HepG2 (cell line): ENCODE measurements around the gene CAT. TPM values are rescaled to one million over a fixed set of nuclear protein-coding genes. Genes with fewer than 3 reads are reported as not detected.

Source experiments
- FOXA3 ChIP-seq: IDR thresholded peaks from 2 replicates; pipeline ENCODE4 v1.6.1; 2016; ENCODE audit warnings: missing genetic modification reagents, missing compliant biosample characterization
- MZF1 ChIP-seq: sonication (generic); formaldehyde crosslinking; IDR thresholded peaks from 2 replicates; pipeline ENCODE4 v1.8.1; 2023; ENCODE audit warnings: mild to moderate bottlenecking, missing genetic modification reagents, borderline replicate concordance
- RXRB ChIP-seq: IDR thresholded peaks from 2 replicates; pipeline ENCODE4 v1.6.1; 2016; ENCODE audit warnings: borderline replicate concordance, missing genetic modification reagents, missing compliant biosample characterization
- SP4 ChIP-seq: sonication (generic); formaldehyde crosslinking; IDR thresholded peaks from 2 replicates; pipeline ENCODE4 v1.8.1; 2023; ENCODE audit warnings: mild to moderate bottlenecking, missing genetic modification reagents
- ZBTB38 ChIP-seq: sonication (generic); formaldehyde crosslinking; IDR thresholded peaks from 2 replicates; pipeline ENCODE4 v1.5.1; 2020; ENCODE audit warnings: mild to moderate bottlenecking, missing genetic modification reagents
- polyA plus RNA-seq, 8 experiments: library from polyadenylated mRNA; depleted of rRNA in 3 of 8; stranded (reverse) in 7 of 8; unstranded in 1 of 8; fragments of >200 nt; fragmentation: Illumina TruSeq in 4 of 8; extraction: Trizol in 4 of 8; gene quantifications; 2 replicates each; pipeline versions ENCODE4 v1.2.1 to v1.2.3, GENCODE V29; 2011 to 2016; ENCODE audit warnings: low read depth in 4 of 8, missing spikeins in 1 of 8, mixed read lengths in 1 of 8; ENCODE audit not compliant: insufficient read depth in 1 of 8
- total RNA-seq, 5 experiments: library from RNA; depleted of rRNA; stranded (reverse); fragments of >200 nt; fragmentation: Illumina TruSeq; extraction: Trizol; gene quantifications; 2 replicates each; pipeline ENCODE4 v1.2.3, GENCODE V29; 2016; ENCODE audit warnings: low read depth in 1 of 5
- TF ChIP-seq, protein P1 (sequence below), 2 experiments: sonication (generic) in 1 of 2; formaldehyde crosslinking in 1 of 2; IDR thresholded peaks; 2 replicates each; pipeline versions ENCODE4 v1.6.1 to v1.9.0; 2014 to 2022; ENCODE audit warnings: antibody characterized with exemption in 1 of 2, borderline replicate concordance in 1 of 2, inconsistent platforms in 1 of 2, low read depth in 1 of 2, missing genetic modification reagents in 1 of 2
- TF ChIP-seq, protein P2 (sequence below): sonication (generic); formaldehyde crosslinking; IDR thresholded peaks from 2 replicates; pipeline ENCODE4 v1.5.1; 2020; ENCODE audit warnings: mild to moderate bottlenecking, missing genetic modification reagents, moderate library complexity
- TF ChIP-seq, protein P3 (sequence below): sonication (generic); formaldehyde crosslinking; IDR thresholded peaks from 2 replicates; pipeline ENCODE4 v1.4.0; 2020; ENCODE audit warnings: missing genetic modification reagents
- TF ChIP-seq, protein P4 (sequence below): sonication (generic); formaldehyde crosslinking; IDR thresholded peaks from 2 replicates; pipeline ENCODE4 v1.4.0; 2020; ENCODE audit warnings: missing genetic modification reagents, borderline replicate concordance
- TF ChIP-seq, protein P5 (sequence below): IDR thresholded peaks from 2 replicates; pipeline ENCODE4 v1.6.1; 2016

CAT gene
- total and polyA plus RNA-seq, 2 of the 13 experiments (the other 11 are each of a cell fraction or from before 2014, with no cell fraction given) = 107 to 136 TPM

DNA sequence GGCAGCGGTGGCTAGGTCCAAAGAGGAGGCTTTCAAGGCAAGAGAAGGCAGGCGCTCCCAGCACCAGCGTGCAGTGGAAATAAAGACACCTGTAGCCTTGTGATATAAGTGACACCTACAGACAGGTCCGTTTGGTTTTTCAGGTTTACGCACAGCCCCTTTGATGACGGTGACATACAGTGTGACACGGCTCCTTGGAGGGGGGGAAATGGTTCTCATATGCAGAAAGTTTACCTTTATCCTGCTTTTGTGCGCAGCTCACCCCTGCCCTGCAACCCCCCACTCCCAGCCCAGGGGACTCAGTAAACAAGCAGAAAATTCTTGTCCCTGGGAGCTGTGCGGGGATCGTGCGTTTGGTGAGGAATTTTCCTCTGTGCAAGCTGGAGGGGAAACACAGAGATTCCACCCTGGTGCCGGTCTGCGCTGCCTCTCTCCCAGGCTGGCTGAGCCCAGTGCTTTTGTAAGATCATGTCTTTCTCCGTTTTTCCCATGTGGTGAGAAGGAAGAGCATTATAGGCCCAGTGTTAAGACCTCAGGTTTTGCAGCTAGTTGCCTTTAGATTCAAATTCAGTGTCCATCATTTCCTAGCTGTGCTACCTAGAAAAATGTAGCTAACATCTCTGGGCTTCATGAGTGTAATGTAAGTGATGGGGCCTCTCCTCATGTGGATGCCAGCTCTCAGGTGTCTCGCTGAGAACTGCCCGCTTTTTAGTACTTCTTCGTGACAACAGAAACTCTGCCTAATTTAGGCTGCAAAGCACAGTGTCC is 75.1 kb downstream of the CAT start, which contains the start of gene ELF5 (continued):
- TF ChIP-seq, protein P1, sequence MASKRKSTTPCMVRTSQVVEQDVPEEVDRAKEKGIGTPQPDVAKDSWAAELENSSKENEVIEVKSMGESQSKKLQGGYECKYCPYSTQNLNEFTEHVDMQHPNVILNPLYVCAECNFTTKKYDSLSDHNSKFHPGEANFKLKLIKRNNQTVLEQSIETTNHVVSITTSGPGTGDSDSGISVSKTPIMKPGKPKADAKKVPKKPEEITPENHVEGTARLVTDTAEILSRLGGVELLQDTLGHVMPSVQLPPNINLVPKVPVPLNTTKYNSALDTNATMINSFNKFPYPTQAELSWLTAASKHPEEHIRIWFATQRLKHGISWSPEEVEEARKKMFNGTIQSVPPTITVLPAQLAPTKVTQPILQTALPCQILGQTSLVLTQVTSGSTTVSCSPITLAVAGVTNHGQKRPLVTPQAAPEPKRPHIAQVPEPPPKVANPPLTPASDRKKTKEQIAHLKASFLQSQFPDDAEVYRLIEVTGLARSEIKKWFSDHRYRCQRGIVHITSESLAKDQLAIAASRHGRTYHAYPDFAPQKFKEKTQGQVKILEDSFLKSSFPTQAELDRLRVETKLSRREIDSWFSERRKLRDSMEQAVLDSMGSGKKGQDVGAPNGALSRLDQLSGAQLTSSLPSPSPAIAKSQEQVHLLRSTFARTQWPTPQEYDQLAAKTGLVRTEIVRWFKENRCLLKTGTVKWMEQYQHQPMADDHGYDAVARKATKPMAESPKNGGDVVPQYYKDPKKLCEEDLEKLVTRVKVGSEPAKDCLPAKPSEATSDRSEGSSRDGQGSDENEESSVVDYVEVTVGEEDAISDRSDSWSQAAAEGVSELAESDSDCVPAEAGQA (IDR thresholded peaks at IDR 0.05; ENCODE audit: low read depth) = no peak
- TF ChIP-seq, protein P1 (CRISPR knock-in tag; IDR thresholded peaks at IDR 0.05; ENCODE audit: borderline replicate concordance) = no peak
- TF ChIP-seq, protein P2, sequence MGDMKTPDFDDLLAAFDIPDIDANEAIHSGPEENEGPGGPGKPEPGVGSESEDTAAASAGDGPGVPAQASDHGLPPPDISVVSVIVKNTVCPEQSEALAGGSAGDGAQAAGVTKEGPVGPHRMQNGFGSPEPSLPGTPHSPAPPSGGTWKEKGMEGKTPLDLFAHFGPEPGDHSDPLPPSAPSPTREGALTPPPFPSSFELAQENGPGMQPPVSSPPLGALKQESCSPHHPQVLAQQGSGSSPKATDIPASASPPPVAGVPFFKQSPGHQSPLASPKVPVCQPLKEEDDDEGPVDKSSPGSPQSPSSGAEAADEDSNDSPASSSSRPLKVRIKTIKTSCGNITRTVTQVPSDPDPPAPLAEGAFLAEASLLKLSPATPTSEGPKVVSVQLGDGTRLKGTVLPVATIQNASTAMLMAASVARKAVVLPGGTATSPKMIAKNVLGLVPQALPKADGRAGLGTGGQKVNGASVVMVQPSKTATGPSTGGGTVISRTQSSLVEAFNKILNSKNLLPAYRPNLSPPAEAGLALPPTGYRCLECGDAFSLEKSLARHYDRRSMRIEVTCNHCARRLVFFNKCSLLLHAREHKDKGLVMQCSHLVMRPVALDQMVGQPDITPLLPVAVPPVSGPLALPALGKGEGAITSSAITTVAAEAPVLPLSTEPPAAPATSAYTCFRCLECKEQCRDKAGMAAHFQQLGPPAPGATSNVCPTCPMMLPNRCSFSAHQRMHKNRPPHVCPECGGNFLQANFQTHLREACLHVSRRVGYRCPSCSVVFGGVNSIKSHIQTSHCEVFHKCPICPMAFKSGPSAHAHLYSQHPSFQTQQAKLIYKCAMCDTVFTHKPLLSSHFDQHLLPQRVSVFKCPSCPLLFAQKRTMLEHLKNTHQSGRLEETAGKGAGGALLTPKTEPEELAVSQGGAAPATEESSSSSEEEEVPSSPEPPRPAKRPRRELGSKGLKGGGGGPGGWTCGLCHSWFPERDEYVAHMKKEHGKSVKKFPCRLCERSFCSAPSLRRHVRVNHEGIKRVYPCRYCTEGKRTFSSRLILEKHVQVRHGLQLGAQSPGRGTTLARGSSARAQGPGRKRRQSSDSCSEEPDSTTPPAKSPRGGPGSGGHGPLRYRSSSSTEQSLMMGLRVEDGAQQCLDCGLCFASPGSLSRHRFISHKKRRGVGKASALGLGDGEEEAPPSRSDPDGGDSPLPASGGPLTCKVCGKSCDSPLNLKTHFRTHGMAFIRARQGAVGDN (CRISPR knock-in tag) = peak; percentile 6
- TF ChIP-seq MZF1 (CRISPR knock-in tag) (no peak), FOXA3 (0 out of 2 replicates have a peak, but pooled peaks have one; percentile 16), SP4 (CRISPR knock-in tag) (0 out of 2 replicates have a peak, but pooled peaks have one; percentile 19), RXRB (CRISPR knock-in tag) (peak; percentile 27; the same call in 1 of the 2 replicates), ZBTB38 (0 out of 2 replicates have a peak, but pooled peaks have one; percentile 28)
- TF ChIP-seq, protein P3, sequence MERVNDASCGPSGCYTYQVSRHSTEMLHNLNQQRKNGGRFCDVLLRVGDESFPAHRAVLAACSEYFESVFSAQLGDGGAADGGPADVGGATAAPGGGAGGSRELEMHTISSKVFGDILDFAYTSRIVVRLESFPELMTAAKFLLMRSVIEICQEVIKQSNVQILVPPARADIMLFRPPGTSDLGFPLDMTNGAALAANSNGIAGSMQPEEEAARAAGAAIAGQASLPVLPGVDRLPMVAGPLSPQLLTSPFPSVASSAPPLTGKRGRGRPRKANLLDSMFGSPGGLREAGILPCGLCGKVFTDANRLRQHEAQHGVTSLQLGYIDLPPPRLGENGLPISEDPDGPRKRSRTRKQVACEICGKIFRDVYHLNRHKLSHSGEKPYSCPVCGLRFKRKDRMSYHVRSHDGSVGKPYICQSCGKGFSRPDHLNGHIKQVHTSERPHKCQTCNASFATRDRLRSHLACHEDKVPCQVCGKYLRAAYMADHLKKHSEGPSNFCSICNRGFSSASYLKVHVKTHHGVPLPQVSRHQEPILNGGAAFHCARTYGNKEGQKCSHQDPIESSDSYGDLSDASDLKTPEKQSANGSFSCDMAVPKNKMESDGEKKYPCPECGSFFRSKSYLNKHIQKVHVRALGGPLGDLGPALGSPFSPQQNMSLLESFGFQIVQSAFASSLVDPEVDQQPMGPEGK (CRISPR knock-in tag) = peak; percentile 41; the same call in 1 of the 2 replicates
- TF ChIP-seq, protein P4, sequence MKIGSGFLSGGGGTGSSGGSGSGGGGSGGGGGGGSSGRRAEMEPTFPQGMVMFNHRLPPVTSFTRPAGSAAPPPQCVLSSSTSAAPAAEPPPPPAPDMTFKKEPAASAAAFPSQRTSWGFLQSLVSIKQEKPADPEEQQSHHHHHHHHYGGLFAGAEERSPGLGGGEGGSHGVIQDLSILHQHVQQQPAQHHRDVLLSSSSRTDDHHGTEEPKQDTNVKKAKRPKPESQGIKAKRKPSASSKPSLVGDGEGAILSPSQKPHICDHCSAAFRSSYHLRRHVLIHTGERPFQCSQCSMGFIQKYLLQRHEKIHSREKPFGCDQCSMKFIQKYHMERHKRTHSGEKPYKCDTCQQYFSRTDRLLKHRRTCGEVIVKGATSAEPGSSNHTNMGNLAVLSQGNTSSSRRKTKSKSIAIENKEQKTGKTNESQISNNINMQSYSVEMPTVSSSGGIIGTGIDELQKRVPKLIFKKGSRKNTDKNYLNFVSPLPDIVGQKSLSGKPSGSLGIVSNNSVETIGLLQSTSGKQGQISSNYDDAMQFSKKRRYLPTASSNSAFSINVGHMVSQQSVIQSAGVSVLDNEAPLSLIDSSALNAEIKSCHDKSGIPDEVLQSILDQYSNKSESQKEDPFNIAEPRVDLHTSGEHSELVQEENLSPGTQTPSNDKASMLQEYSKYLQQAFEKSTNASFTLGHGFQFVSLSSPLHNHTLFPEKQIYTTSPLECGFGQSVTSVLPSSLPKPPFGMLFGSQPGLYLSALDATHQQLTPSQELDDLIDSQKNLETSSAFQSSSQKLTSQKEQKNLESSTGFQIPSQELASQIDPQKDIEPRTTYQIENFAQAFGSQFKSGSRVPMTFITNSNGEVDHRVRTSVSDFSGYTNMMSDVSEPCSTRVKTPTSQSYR (CRISPR knock-in tag) = peak; percentile 29; the same call in 1 of the 2 replicates
- TF ChIP-seq, protein P5, sequence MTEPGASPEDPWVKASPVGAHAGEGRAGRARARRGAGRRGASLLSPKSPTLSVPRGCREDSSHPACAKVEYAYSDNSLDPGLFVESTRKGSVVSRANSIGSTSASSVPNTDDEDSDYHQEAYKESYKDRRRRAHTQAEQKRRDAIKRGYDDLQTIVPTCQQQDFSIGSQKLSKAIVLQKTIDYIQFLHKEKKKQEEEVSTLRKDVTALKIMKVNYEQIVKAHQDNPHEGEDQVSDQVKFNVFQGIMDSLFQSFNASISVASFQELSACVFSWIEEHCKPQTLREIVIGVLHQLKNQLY (CRISPR knock-in tag) = no peak
